ENCODE results near the gene RALGAPA1. TPM values are rescaled to one million over a fixed set of nuclear protein-coding genes. Genes with fewer than 3 reads are reported as not detected.

The RALGAPA1 gene
- total and polyA plus RNA-seq, 9 donors = 18.0 to 99.5 (median 79.3) TPM

DNA sequence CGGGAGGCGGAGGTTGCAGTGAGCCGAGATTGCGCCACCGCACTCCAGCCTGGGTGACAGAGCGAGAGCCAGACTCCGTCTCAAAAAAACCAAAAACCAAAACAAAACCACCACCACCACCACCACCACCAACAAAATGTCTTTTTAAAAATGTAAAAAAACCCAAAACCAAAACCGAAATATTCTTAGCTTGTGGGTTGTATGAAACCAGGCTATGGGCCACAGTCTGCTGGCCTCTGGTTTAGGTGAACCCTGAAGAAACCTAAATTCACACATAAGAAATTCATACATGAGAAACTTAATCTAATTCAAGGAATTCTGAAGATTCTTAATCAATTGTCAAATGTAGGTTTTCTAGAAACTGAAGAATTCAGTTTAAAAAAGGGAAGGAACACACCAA lies 237.5 kb downstream of the RALGAPA1 start:
- H3K4me3 ChIP-seq = no peak overlapping the region
- H3K4me1 ChIP-seq (ENCODE audit: insufficient read depth) = no peaks in the 10 kb centered on the region
- 96 to 98% (median 97%) methylated on average over 8 of the region's 8 CpGs for WGBS, 3 donors
- no peaks in the 10 kb centered on the region for H3K36me3 ChIP-seq
- DNase-seq = no peak
- TF ChIP-seq, protein P1, sequence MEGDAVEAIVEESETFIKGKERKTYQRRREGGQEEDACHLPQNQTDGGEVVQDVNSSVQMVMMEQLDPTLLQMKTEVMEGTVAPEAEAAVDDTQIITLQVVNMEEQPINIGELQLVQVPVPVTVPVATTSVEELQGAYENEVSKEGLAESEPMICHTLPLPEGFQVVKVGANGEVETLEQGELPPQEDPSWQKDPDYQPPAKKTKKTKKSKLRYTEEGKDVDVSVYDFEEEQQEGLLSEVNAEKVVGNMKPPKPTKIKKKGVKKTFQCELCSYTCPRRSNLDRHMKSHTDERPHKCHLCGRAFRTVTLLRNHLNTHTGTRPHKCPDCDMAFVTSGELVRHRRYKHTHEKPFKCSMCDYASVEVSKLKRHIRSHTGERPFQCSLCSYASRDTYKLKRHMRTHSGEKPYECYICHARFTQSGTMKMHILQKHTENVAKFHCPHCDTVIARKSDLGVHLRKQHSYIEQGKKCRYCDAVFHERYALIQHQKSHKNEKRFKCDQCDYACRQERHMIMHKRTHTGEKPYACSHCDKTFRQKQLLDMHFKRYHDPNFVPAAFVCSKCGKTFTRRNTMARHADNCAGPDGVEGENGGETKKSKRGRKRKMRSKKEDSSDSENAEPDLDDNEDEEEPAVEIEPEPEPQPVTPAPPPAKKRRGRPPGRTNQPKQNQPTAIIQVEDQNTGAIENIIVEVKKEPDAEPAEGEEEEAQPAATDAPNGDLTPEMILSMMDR (IDR thresholded peaks at IDR 0.05) = no peak
- TF ChIP-seq EP300 (IDR thresholded peaks at IDR 0.05) = no peak
- TF ChIP-seq POLR2A (IDR thresholded peaks at IDR 0.05) = no peak
- no peaks in the 10 kb centered on the region for H3K27me3 ChIP-seq
- intact Hi-C loops (cut with DNase I) = no loop called here
- H3K9me3 ChIP-seq = no peaks in the 10 kb centered on the region
- no peak overlapping the region for H3K27ac ChIP-seq

DNA sequence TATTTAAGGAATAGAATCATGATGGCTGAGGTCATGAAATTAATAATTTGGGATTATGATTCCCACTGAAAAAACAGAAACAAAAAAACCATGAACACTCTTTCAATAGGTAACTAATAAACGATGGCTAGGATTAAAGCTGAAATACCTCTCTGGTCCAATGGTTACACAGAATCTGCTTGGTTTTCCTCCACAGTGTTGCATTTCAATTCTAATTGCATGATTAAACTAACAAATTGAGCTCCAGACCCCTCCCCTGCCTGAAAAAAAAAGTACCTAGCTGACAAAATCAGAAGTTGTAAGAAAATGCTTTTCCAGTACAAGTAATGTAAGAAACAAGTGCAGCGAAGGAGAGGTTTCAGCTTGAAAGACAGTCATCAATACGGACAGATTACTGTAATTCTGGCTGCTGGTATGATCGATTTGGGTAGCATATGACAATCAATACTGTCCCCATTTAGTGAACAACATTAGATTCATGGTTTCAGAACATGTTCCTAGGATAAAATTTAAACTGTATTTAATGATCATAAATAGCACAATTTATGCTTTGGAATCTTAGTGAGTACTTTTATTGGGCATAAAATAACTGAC lies 243.1 kb downstream of the RALGAPA1 start:
- TF ChIP-seq EP300 (IDR thresholded peaks at IDR 0.05) (no peak), POLR2A (IDR thresholded peaks at IDR 0.05) (no peak)
- TF ChIP-seq, protein P1 (IDR thresholded peaks at IDR 0.05) = no peak
- intact Hi-C loops (cut with DNase I) = no loop called here
- H3K36me3 ChIP-seq = no peaks in the 10 kb centered on the region
- no peaks in the 10 kb centered on the region for H3K9me3 ChIP-seq
- no peak overlapping the region for H3K4me3 ChIP-seq
- 93 to 97% (median 96%) methylated on average over 4 of the region's 4 CpGs for WGBS, 3 donors
- no peak for DNase-seq
- H3K27ac ChIP-seq = no peak overlapping the region
- H3K4me1 ChIP-seq (ENCODE audit: insufficient read depth) = no peaks in the 10 kb centered on the region
- no peaks in the 10 kb centered on the region for H3K27me3 ChIP-seq

DNA sequence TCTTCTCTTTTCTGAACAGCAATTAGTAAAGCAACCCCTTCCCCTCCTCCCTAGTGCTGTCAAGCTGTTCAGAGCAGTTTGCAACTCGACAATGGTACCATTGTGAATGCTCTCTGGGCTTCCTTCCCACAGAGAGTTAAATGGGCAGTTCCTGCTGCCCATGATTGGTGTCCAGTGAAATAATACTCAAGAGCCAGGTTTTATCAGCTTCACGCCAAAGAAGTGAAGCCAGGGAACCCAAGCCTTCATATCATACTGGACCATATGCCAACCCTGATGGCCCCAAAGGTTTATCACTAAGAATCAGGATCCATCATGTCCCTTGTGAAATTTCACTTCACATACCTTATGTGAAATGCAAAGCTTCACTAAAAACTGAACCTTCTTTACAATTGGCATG lies 250.4 kb downstream of the RALGAPA1 start:
- no peak overlapping the region for H3K4me3 ChIP-seq
- no peaks in the 10 kb centered on the region for H3K4me1 ChIP-seq (ENCODE audit: insufficient read depth)
- DNase-seq = no peak
- H3K9me3 ChIP-seq = no peaks in the 10 kb centered on the region
- intact Hi-C loops (cut with DNase I) = no loop called here
- H3K36me3 ChIP-seq = no peaks in the 10 kb centered on the region
- no peaks in the 10 kb centered on the region for H3K27me3 ChIP-seq
- WGBS, 3 donors = 69 to 73% (median 69%) methylated on average over 2 of the region's 2 CpGs
- H3K27ac ChIP-seq = no peak overlapping the region
- TF ChIP-seq POLR2A (IDR thresholded peaks at IDR 0.05) = no peak
- TF ChIP-seq, protein P1 (IDR thresholded peaks at IDR 0.05) = no peak
- TF ChIP-seq EP300 (IDR thresholded peaks at IDR 0.05) = no peak

DNA sequence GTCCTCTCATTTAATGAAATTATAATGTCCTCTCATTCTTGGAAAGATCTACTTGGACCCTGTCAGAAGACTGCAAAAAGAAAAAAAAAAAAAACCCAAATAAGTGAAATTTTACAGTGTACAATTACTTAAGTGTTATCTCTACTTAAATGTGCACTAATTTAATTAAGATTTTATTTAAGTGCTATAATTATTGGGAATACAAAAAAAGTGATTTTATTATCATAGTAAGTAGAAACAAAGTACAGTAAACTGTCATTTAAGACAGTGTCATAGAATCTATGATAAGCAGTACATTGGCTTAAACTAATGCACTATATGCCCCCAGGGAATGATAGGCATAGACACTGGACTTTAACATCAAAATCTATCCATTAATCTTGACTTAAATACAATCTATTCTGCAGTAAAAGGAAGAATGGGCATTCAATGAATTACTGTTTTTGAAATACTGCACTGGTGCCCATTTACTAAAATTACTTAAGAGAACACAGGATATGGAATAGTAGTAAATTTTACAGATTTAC lies 251.8 kb downstream of the RALGAPA1 start:
- Histone ChIP-seq H3K9me3 (no peaks in the 10 kb centered on the region), H3K36me3 (no peaks in the 10 kb centered on the region), H3K27me3 (no peaks in the 10 kb centered on the region), H3K4me1 (ENCODE audit: insufficient read depth) (no peaks in the 10 kb centered on the region), H3K27ac (no peak overlapping the region), H3K4me3 (no peak overlapping the region)
- no peak for DNase-seq
- TF ChIP-seq POLR2A (IDR thresholded peaks at IDR 0.05) (no peak), EP300 (IDR thresholded peaks at IDR 0.05) (no peak)
- TF ChIP-seq, protein P1 (IDR thresholded peaks at IDR 0.05) = no peak
- intact Hi-C loops (cut with DNase I) = no loop called here
